Stomach (tissue), 9 donors: Measurements from ENCODE around the gene STARD7. TPM values are rescaled to one million over a fixed set of nuclear protein-coding genes. Genes with fewer than 3 reads are reported as not detected.

ENCODE experiments used
- DNase-seq, 2 donors: peaks; one replicate each; pipeline versions ENCODE4 v3.0.0 to v3.0.0-alpha.2; 2013 to 2019
- H3K27ac ChIP-seq, 5 donors: fragments of 200-600 bp in 4 of 5; sonication (generic) in 4 of 5; one replicate each; pipeline ENCODE4 v1.5.1; 2013 to 2019; ENCODE audit warnings: mild to moderate bottlenecking in 1 of 5, moderate library complexity in 1 of 5
- H3K27me3 ChIP-seq, 3 donors: fragments of 200-600 bp; sonication (generic); one replicate each; pipeline ENCODE4 v1.5.1; 2017 to 2019; ENCODE audit warnings: mixed run types in 1 of 3
- H3K36me3 ChIP-seq, 4 donors: fragments of 200-600 bp; sonication (generic); 1 replicate in 3 of 4; 2 replicates in 1 of 4; pipeline ENCODE4 v1.5.1; 2016 to 2019
- H3K4me1 ChIP-seq, 4 donors: fragments of 200-600 bp; sonication (generic); one replicate each; pipeline ENCODE4 v1.5.1; 2016 to 2019
- H3K4me3 ChIP-seq, 4 donors: fragments of 200-600 bp; sonication (generic) in 3 of 4; one replicate each; pipeline ENCODE4 v1.5.1; 2016 to 2019; ENCODE audit warnings: mild to moderate bottlenecking in 1 of 4
- H3K9me3 ChIP-seq, 4 donors: fragments of 200-600 bp; sonication (generic); one replicate each; pipeline ENCODE4 v1.5.1; 2016 to 2019
- EP300 ChIP-seq: sonication (generic); formaldehyde crosslinking; IDR thresholded peaks from one replicate; pipeline ENCODE4 v1.6.1; 2017; ENCODE audit warnings: antibody characterized with exemption
- POLR2A ChIP-seq, 4 donors: fragments of 450-650 bp; IDR thresholded peaks; one replicate each; pipeline ENCODE4 v1.6.1; 2016; ENCODE audit warnings: antibody characterized with exemption in 4 of 4, control low read depth in 2 of 4, mild to moderate bottlenecking in 1 of 4, moderate library complexity in 1 of 4
- POLR2AphosphoS5 ChIP-seq, 3 donors: sonication (generic); formaldehyde crosslinking; IDR thresholded peaks; one replicate each; pipeline ENCODE4 v1.6.1; 2016; ENCODE audit warnings: antibody characterized with exemption in 3 of 3
- WGBS, 5 donors: extraction: QIAGEN DNeasy Blood & Tissue Kit in 3 of 5; methylation state at CpG; one replicate each; pipeline versions ENCODE4 v1.1.5 to v1.1.7; 2013 to 2018; 5-methylcytosine and 5-hydroxymethylcytosine counted together
- intact Hi-C: fragments of 100-400 bp; cut with DNase I; formaldehyde crosslinking; loops from one replicate; pipeline ENCODE4 v1.15.1; 2023; ENCODE audit warnings: low total_unique reads
- polyA plus RNA-seq, 3 donors: library from polyadenylated mRNA; stranded (reverse); fragments of 200-250 nt; gene quantifications; one replicate each; pipeline ENCODE4 v1.2.3, GENCODE V29; 2013
- total RNA-seq, 5 donors: library from RNA; depleted of rRNA; stranded (reverse); fragments of >200 nt; gene quantifications; one replicate each; pipeline versions ENCODE4 v1.1.0 to v1.2.3, GENCODE V29; 2014 to 2016
- TF ChIP-seq, protein P1 (sequence below), 7 experiments: fragments of 450-650 bp in 4 of 7; fragments of 200-600 bp in 3 of 7; sonication (generic) in 3 of 7; IDR thresholded peaks; one replicate each; pipeline ENCODE4 v1.5.1; 2016 to 2019; ENCODE audit warnings: antibody characterized with exemption in 7 of 7, control low read depth in 2 of 7, mild to moderate bottlenecking in 1 of 7
- donor health status: healthy with polysubstance abuse.
- donor health status: Bipolar disorder and iron deficiency.
- donor health status: healthy.

The STARD7 gene
- total and polyA plus RNA-seq, 8 donors: 30.3 to 165 (median 48.7) TPM

GRCh38 chr2:96159084-96159830 is 49.4 kb downstream of the STARD7 start:
- intact Hi-C loops: no loop called here
- Histone ChIP-seq H3K4me1 (no peaks in the 10 kb centered on the region), H3K27ac (no peak overlapping the region), H3K9me3 (peaks cover 0 to 5% (median 3%) of the 10 kb centered on the region in 4 donors), H3K27me3 (peaks cover 0 to 32% (median 0%) of the 10 kb centered on the region in 3 donors), H3K4me3 (no peak overlapping the region), H3K36me3 (no peaks in the 10 kb centered on the region)
- DNase-seq: peak in 1 of 2 donors; percentile 20
- WGBS, 5 donors: 75 to 80% (median 76%) methylated on average over 17 of the region's 17 CpGs
- TF ChIP-seq, protein P1, sequence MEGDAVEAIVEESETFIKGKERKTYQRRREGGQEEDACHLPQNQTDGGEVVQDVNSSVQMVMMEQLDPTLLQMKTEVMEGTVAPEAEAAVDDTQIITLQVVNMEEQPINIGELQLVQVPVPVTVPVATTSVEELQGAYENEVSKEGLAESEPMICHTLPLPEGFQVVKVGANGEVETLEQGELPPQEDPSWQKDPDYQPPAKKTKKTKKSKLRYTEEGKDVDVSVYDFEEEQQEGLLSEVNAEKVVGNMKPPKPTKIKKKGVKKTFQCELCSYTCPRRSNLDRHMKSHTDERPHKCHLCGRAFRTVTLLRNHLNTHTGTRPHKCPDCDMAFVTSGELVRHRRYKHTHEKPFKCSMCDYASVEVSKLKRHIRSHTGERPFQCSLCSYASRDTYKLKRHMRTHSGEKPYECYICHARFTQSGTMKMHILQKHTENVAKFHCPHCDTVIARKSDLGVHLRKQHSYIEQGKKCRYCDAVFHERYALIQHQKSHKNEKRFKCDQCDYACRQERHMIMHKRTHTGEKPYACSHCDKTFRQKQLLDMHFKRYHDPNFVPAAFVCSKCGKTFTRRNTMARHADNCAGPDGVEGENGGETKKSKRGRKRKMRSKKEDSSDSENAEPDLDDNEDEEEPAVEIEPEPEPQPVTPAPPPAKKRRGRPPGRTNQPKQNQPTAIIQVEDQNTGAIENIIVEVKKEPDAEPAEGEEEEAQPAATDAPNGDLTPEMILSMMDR (IDR thresholded peaks at IDR 0.05): no peak
- TF ChIP-seq POLR2AphosphoS5 (IDR thresholded peaks at IDR 0.05) (no peak), EP300 (no peak), POLR2A (IDR thresholded peaks at IDR 0.05) (no peak)

GRCh38 chr2:96158554-96158940 is 50.1 kb downstream of the STARD7 start:
- H3K4me1 ChIP-seq: no peaks in the 10 kb centered on the region
- peak in 1 of 2 donors; percentile 3 for DNase-seq
- intact Hi-C loops: no loop called here
- 87 to 92% (median 89%) methylated on average over 6 to 14 of the region's 14 CpGs for WGBS, 5 donors
- no peak overlapping the region for H3K4me3 ChIP-seq
- peaks cover 0 to 5% (median 3%) of the 10 kb centered on the region in 4 donors for H3K9me3 ChIP-seq
- no peaks in the 10 kb centered on the region for H3K36me3 ChIP-seq
- H3K27me3 ChIP-seq: peaks cover 0 to 32% (median 0%) of the 10 kb centered on the region in 3 donors
- no peak overlapping the region for H3K27ac ChIP-seq
- no peak for TF ChIP-seq POLR2A (IDR thresholded peaks at IDR 0.05)
- TF ChIP-seq, protein P1 (IDR thresholded peaks at IDR 0.05): no peak

DNA sequence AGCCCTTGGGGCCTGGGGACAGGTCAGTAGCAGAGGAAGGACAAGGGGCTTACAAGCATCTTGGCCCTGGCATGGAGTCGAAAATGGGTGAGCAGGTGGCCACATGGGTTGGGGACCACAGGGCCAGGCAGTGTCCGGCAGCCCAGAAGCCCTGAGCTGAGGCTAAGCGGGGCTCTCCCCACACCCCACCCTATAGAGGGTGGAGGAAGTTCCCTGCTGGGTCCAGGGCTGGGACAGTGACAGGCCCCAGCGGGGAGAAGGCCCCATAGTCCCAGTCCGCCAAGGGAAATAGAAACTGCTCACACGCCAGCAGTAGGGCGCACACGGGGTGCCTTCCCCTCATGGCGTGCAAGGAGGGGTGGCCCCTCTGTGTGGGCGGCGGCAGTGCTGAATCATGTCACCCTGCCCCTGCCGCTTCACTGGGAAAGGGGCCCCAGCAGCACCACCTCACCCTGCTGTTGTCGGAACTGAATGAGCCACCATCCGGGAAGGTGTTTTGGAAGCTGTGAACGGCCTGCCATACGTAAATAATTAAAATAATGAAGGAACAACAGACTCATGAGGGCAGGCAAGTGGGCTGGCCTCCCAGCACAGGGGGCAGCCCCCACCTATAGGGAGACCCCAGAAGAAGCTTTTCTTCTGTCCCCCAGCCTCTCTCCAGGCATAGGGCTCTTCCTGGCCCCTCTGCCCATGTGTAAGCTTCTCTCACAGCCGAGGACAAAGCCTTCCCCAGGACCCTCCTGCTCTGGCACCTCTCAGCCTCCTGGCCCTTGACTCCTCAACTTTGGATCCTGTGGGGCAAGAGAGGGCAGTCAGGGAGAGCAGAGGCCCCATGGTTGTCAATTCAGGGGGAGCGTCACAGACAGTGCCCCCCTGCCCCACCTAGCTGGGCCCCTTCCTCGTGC is 50.7 kb downstream of the STARD7 start:
- DNase-seq: peak in 1 of 2 donors; percentile 70
- intact Hi-C loops: no loop called here
- peaks cover 0 to 5% (median 3%) of the 10 kb centered on the region in 4 donors for H3K9me3 ChIP-seq
- TF ChIP-seq, protein P1 (IDR thresholded peaks at IDR 0.05): no peak
- TF ChIP-seq EP300 (no peak), POLR2A (IDR thresholded peaks at IDR 0.05) (no peak), POLR2AphosphoS5 (IDR thresholded peaks at IDR 0.05) (no peak)
- WGBS, 5 donors: 56 to 64% (median 60%) methylated on average over 11 to 19 of the region's 19 CpGs
- no peaks in the 10 kb centered on the region for H3K4me1 ChIP-seq
- H3K4me3 ChIP-seq: no peak overlapping the region
- no peak overlapping the region for H3K27ac ChIP-seq
- H3K36me3 ChIP-seq: no peaks in the 10 kb centered on the region
- H3K27me3 ChIP-seq: peaks cover 0 to 32% (median 0%) of the 10 kb centered on the region in 3 donors

DNA sequence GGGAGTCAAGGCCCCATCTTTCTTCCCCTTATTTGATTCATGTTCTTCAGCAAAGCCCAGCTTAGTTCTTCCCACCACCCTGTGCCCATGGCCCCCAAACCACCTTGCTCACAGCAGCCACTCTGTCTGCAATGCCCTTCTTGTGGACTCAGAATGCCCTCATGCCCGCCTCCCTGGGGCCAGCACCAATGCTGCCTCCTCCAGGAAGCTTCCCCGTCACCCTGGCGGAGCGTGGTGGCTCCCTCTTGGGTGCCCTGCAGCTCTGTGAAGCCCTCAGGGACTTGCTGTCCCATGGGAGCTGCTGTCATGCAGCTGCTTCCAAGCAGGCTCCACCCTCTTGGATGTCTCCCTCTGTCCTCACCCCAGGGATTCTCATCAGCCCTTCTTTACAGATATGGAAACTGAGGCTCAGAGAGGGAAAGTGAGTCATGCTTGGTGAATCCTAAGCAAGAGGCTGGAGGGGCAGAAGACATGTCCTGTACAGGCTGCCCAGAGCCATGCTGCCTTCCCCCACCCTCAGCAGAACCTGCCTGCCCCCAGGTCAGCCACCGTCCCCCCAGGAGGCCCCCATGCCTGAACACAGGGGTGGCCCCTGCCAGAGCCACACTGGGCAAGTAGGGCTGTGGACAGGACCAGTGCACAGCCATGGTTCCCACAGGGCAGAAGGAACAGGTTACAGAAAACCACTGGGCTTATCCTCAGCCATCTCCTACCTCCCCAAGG is 51.5 kb downstream of the STARD7 start:
- Histone ChIP-seq H3K9me3 (peaks cover 0 to 5% (median 3%) of the 10 kb centered on the region in 4 donors), H3K27ac (no peak overlapping the region), H3K4me3 (no peak overlapping the region), H3K36me3 (no peaks in the 10 kb centered on the region), H3K4me1 (no peaks in the 10 kb centered on the region), H3K27me3 (peaks cover 0 to 32% (median 0%) of the 10 kb centered on the region in 3 donors)
- TF ChIP-seq, protein P1 (IDR thresholded peaks at IDR 0.05): no peak
- TF ChIP-seq POLR2AphosphoS5 (IDR thresholded peaks at IDR 0.05) (no peak), EP300 (no peak), POLR2A (IDR thresholded peaks at IDR 0.05) (no peak)
- intact Hi-C loops: no loop called here
- WGBS, 5 donors: 88 to 91% (median 90%) methylated on average over 5 of the region's 5 CpGs
- DNase-seq: peak in 1 of 2 donors; percentile 1
